Liver (tissue), 9 donors: Measurements from ENCODE around the gene PDE9A. TPM values are rescaled to one million over a fixed set of nuclear protein-coding genes. Genes with fewer than 3 reads are reported as not detected.

Experiments
- DNase-seq: peaks from one replicate; pipeline ENCODE4 v3.0.0-alpha.2; 2017; ENCODE audit warnings: low spot score
- H3K27ac ChIP-seq, 2 donors: one replicate each; pipeline ENCODE4 v1.7.0; 2013; ENCODE audit warnings: inconsistent platforms in 2 of 2, low read length in 2 of 2, control low read depth in 1 of 2, low read depth in 1 of 2, mild to moderate bottlenecking in 1 of 2
- H3K27me3 ChIP-seq, 4 donors: one replicate each; pipeline versions ENCODE4 v1.6.1 to v1.7.0; 2013; ENCODE audit warnings: low read length in 3 of 4, inconsistent platforms in 1 of 4, mild to moderate bottlenecking in 1 of 4, moderate library complexity in 1 of 4; ENCODE audit not compliant: control insufficient read depth in 4 of 4, insufficient read depth in 4 of 4
- H3K36me3 ChIP-seq, 4 donors: one replicate each; pipeline versions ENCODE4 v1.6.1 to v1.7.0; 2013; ENCODE audit warnings: low read length in 3 of 4, mild to moderate bottlenecking in 3 of 4, low read depth in 1 of 4, moderate library complexity in 1 of 4; ENCODE audit not compliant: control insufficient read depth in 4 of 4, insufficient read depth in 3 of 4
- H3K4me1 ChIP-seq, 4 donors: one replicate each; pipeline versions ENCODE4 v1.6.1 to v1.7.0; 2013; ENCODE audit warnings: low read length in 3 of 4, mild to moderate bottlenecking in 3 of 4, moderate library complexity in 1 of 4; ENCODE audit not compliant: control insufficient read depth in 4 of 4, insufficient read depth in 4 of 4
- H3K4me3 ChIP-seq, 3 donors: one replicate each; pipeline versions ENCODE4 v1.6.1 to v1.7.0; 2013; ENCODE audit warnings: low read length in 3 of 3, control low read depth in 1 of 3, low read depth in 1 of 3, mild to moderate bottlenecking in 1 of 3
- H3K9ac ChIP-seq, 2 donors: one replicate each; pipeline ENCODE4 v1.7.0; 2013; ENCODE audit warnings: low read length in 2 of 2, mild to moderate bottlenecking in 2 of 2, moderate library complexity in 2 of 2, control low read depth in 1 of 2, low read depth in 1 of 2
- H3K9me3 ChIP-seq, 4 donors: one replicate each; pipeline versions ENCODE4 v1.6.1 to v1.7.0; 2013; ENCODE audit warnings: low read length in 3 of 4; ENCODE audit not compliant: control insufficient read depth in 4 of 4
- ATF3 ChIP-seq: IDR thresholded peaks from 2 replicates; pipeline ENCODE4 v1.6.1; 2016; ENCODE audit warnings: antibody characterized with exemption
- EGR1 ChIP-seq, 2 donors: IDR thresholded peaks; 2 replicates each; pipeline ENCODE4 v1.6.1; 2016 to 2018; ENCODE audit warnings: antibody characterized with exemption in 2 of 2, low read depth in 2 of 2
- FOXA1 ChIP-seq: IDR thresholded peaks from 2 replicates; pipeline ENCODE4 v1.6.1; 2016; ENCODE audit warnings: antibody characterized with exemption
- FOXA2 ChIP-seq: IDR thresholded peaks from 2 replicates; pipeline ENCODE4 v1.6.1; 2016; ENCODE audit warnings: antibody characterized with exemption
- GABPA ChIP-seq, 2 donors: IDR thresholded peaks in 1 of 2; conservative IDR thresholded peaks in 1 of 2; 2 replicates each; pipeline ENCODE4 v1.6.1; 2016; ENCODE audit warnings: antibody characterized with exemption in 2 of 2, mild to moderate bottlenecking in 1 of 2, moderate library complexity in 1 of 2
- HNF4A ChIP-seq, 2 donors: conservative IDR thresholded peaks; 2 replicates each; pipeline ENCODE4 v1.6.1; 2016; ENCODE audit warnings: antibody characterized with exemption in 2 of 2, mild to moderate bottlenecking in 2 of 2
- JUND ChIP-seq, 2 donors: IDR thresholded peaks; 2 replicates each; pipeline ENCODE4 v1.6.1; 2016; ENCODE audit warnings: antibody characterized with exemption in 2 of 2
- MAX ChIP-seq: IDR thresholded peaks from 2 replicates; pipeline ENCODE4 v1.6.1; 2016; ENCODE audit warnings: antibody characterized with exemption
- RAD21 ChIP-seq, 2 donors: IDR thresholded peaks; 2 replicates each; pipeline ENCODE4 v1.6.1; 2016; ENCODE audit warnings: antibody characterized with exemption in 2 of 2, mild to moderate bottlenecking in 2 of 2
- REST ChIP-seq: IDR thresholded peaks from 2 replicates; pipeline ENCODE4 v1.6.1; 2016; ENCODE audit warnings: antibody characterized with exemption, mild to moderate bottlenecking
- RXRA ChIP-seq, 2 donors: IDR thresholded peaks; 2 replicates each; pipeline ENCODE4 v1.6.1; 2017 to 2018; ENCODE audit warnings: antibody characterized with exemption in 2 of 2, mild to moderate bottlenecking in 1 of 2
- SP1 ChIP-seq: IDR thresholded peaks from 2 replicates; pipeline ENCODE4 v1.6.1; 2018; ENCODE audit warnings: antibody characterized with exemption, mild to moderate bottlenecking
- TAF1 ChIP-seq: conservative IDR thresholded peaks from 2 replicates; pipeline ENCODE4 v1.6.1; 2016; ENCODE audit warnings: antibody characterized with exemption, mild to moderate bottlenecking
- YY1 ChIP-seq: IDR thresholded peaks from 2 replicates; pipeline ENCODE4 v1.6.1; 2016; ENCODE audit warnings: antibody characterized with exemption, mild to moderate bottlenecking
- ZBTB33 ChIP-seq: IDR thresholded peaks from 2 replicates; pipeline ENCODE4 v1.6.1; 2016; ENCODE audit warnings: antibody characterized with exemption
- WGBS: extraction: QIAGEN DNeasy Blood & Tissue Kit; methylation state at CpG from one replicate; pipeline ENCODE4 v1.1.7; 2013; 5-methylcytosine and 5-hydroxymethylcytosine counted together
- polyA plus RNA-seq, 2 donors: library from polyadenylated mRNA; stranded (reverse) in 1 of 2; unstranded in 1 of 2; fragments of 200-250 nt in 1 of 2; fragments of >200 nt in 1 of 2; fragmentation: Nextera tagmentation in 1 of 2; extraction: Ambion mirVana in 1 of 2; gene quantifications; one replicate each; pipeline versions ENCODE4 v1.2.1 to v1.2.3, GENCODE V29; 2013 to 2015
- total RNA-seq, 2 donors: library from RNA; depleted of rRNA; stranded (reverse); fragments of >200 nt; gene quantifications; one replicate each; pipeline ENCODE4 v1.2.3, GENCODE V29; 2014
- donor health status: healthy.
- donor health status: healthy.
- donor health status: healthy.
- donor health status: healthy.
- donor health status: healthy.

Gene PDE9A
- total and polyA plus RNA-seq, 4 donors: 1.5 to 4.2 (median 2.7) TPM

- TF ChIP-seq ZBTB33 (no peak), FOXA1 (no peak), SP1 (no peak), RXRA (IDR thresholded peaks at IDR 0.05) (no peak)
Observed at GRCh38 chr21:42725416-42725930, 72.1 kb downstream of the PDE9A start (continued).

GRCh38 chr21:42731264-42732032, 78.0 kb downstream of the PDE9A start:
- 84% methylated on average over 19 of the region's 19 CpGs for WGBS
- no peaks in the 10 kb centered on the region for H3K27me3 ChIP-seq
- DNase-seq: no peak
- peak; percentile 8 for TF ChIP-seq SP1
- TF ChIP-seq RAD21 (IDR thresholded peaks at IDR 0.05): no peak
- TF ChIP-seq TAF1: no peak
- no peak overlapping the region for H3K9ac ChIP-seq
- no peaks in the 10 kb centered on the region for H3K9me3 ChIP-seq
- no peaks in the 10 kb centered on the region for H3K36me3 ChIP-seq
- peaks cover 18 to 36% (median 29%) of the 10 kb centered on the region in 4 donors for H3K4me1 ChIP-seq
- no peak overlapping the region for H3K4me3 ChIP-seq
- no peak overlapping the region for H3K27ac ChIP-seq

GRCh38 chr21:42732033-42732410, 78.6 kb downstream of the PDE9A start:
- H3K4me3 ChIP-seq: no peak overlapping the region
- no peaks in the 10 kb centered on the region for H3K9me3 ChIP-seq
- 78% methylated on average over 12 of the region's 12 CpGs for WGBS
- H3K4me1 ChIP-seq: peaks cover 18 to 41% (median 32%) of the 10 kb centered on the region in 4 donors
- H3K27ac ChIP-seq: peak overlapping the region in 1 of 2 donors; percentile 78
- no peak overlapping the region for H3K9ac ChIP-seq
- TF ChIP-seq EGR1 (IDR thresholded peaks at IDR 0.05; ENCODE audit: low read depth in 2 of 2) (no peak), TAF1 (no peak), YY1 (no peak), RXRA (IDR thresholded peaks at IDR 0.05) (no peak), JUND (IDR thresholded peaks at IDR 0.05) (no peak), FOXA2 (no peak), HNF4A (conservative IDR thresholded peaks at IDR 0.05) (no peak), ATF3 (no peak), GABPA (IDR thresholded peaks at IDR 0.05 in 1 of 2, conservative IDR thresholded peaks at IDR 0.05 in 1 of 2) (no peak), RAD21 (IDR thresholded peaks at IDR 0.05) (no peak), SP1 (no peak), FOXA1 (no peak), ZBTB33 (no peak), MAX (no peak), REST (no peak)
- no peak for DNase-seq
- no peaks in the 10 kb centered on the region for H3K36me3 ChIP-seq
- H3K27me3 ChIP-seq: no peaks in the 10 kb centered on the region
